ENCODE data around the gene TMEM165.
A peak's percentile ranks its signal among the peaks of the same experiment; 100 is the strongest.
"Not testable (repeated sequence)": the region's sequence is repeated elsewhere in the genome, so short reads cannot be mapped to it uniquely, and the experiment has no call there.

TMEM165 gene, protein sequence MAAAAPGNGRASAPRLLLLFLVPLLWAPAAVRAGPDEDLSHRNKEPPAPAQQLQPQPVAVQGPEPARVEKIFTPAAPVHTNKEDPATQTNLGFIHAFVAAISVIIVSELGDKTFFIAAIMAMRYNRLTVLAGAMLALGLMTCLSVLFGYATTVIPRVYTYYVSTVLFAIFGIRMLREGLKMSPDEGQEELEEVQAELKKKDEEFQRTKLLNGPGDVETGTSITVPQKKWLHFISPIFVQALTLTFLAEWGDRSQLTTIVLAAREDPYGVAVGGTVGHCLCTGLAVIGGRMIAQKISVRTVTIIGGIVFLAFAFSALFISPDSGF

DNA sequence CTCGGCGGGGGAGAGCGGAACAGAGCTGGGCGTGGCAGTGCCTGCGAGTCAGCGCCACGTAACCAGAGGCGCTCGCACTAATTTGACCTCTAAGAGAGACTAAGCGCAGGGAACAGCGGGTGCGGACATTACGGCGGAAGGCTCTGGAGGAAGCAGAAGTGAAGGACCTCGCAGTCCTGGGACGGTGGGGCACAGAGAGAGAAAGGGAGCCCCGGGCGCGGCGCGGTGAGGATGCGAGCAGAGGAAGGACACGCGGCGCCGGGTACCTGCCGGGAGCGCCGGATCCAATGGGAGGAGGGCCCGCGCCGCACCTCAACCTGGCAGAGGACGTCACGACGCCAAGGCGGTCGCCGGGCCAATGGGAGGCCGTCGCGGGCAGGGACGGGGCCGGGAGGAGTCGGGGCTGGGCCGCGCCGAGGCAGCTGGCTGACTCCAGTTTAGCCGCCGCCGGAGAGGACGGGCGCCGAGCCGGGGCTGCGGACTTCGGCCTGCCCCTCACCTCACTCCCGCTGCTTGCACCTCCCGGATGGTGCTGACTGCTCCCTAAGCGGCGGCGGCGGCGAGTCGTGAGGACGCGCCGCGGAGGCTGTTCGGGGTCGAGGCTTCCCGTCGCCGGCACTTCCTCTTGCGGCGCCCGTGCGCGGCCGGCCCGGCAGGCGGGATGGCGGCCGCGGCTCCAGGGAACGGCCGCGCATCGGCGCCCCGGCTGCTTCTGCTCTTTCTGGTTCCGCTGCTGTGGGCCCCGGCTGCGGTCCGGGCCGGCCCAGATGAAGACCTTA is at the start of gene TMEM165:
TSS of gene TMEM165 (plus strand) at position 429 of the 779 bp plus-strand sequence. CDS start at position 662, 233 bp downstream.
- TF ChIP-seq, protein P1, sequence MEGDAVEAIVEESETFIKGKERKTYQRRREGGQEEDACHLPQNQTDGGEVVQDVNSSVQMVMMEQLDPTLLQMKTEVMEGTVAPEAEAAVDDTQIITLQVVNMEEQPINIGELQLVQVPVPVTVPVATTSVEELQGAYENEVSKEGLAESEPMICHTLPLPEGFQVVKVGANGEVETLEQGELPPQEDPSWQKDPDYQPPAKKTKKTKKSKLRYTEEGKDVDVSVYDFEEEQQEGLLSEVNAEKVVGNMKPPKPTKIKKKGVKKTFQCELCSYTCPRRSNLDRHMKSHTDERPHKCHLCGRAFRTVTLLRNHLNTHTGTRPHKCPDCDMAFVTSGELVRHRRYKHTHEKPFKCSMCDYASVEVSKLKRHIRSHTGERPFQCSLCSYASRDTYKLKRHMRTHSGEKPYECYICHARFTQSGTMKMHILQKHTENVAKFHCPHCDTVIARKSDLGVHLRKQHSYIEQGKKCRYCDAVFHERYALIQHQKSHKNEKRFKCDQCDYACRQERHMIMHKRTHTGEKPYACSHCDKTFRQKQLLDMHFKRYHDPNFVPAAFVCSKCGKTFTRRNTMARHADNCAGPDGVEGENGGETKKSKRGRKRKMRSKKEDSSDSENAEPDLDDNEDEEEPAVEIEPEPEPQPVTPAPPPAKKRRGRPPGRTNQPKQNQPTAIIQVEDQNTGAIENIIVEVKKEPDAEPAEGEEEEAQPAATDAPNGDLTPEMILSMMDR (IDR thresholded peaks at IDR 0.05; ENCODE audit: low read depth, low read length, missing control alignments) = no peak
- in situ Hi-C loops (cut with HindIII; ENCODE audit: low sequenced_read_pairs) = loop anchor here (5.0 kb wide), 1 partner anchor 83 kb away; no protein-coding TSS in a partner anchor
- DNase-seq (ENCODE audit: low read depth) = peak; percentile 48
- peak within 1 kb of the TSS; percentile 86 for H3K4me3 ChIP-seq (ENCODE audit: low read depth, low read length)

DNA sequence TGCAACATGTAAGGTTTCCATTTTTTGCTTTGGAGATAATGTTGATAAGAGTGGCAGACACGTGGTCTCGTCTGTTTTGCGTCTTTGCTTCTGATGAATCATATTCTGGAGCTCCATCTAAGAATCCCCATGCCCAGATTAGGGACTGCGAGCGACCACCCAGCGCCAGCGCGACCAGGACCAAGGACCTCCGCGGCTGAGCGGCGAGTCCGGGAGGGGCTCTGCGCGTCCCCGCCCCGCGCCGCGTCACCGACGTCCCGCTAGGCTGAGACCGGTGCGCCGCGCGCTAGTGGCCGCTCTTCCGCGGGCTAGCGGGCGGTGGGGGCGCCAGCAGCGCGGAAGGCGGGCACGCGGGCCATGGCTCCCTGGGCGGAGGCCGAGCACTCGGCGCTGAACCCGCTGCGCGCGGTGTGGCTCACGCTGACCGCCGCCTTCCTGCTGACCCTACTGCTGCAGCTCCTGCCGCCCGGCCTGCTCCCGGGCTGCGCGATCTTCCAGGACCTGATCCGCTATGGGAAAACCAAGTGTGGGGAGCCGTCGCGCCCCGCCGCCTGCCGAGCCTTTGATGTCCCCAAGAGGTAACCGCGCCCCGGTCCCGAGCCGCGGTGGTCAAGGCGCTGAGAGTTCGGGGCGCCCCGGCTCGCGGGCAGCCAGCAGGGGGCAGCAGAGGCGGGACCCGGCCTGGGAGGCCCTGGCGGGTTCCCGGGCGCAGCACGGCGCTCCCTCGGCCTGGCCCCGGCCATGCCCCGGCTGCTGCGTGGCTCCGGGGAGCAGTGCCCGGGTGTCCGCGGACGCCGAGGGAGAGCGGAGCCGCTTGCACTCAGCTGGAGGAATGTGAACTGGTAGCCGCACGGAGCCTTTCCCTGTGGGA is 49.5 kb upstream of the TMEM165 start, which contains the start of gene SRD5A3:
TSS of gene SRD5A3 (plus strand) at position 263 of the 871 bp plus-strand sequence. CDS start at position 358, 95 bp downstream.
- TF ChIP-seq, protein P1 (IDR thresholded peaks at IDR 0.05; ENCODE audit: low read depth, low read length, missing control alignments) = peak; percentile 67
- in situ Hi-C loops (cut with HindIII; ENCODE audit: low sequenced_read_pairs) = no loop called here
- peak within 1 kb of the TSS; percentile 62 for H3K4me3 ChIP-seq (ENCODE audit: low read depth, low read length)
- peak; percentile 15 for DNase-seq (ENCODE audit: low read depth)

DNA sequence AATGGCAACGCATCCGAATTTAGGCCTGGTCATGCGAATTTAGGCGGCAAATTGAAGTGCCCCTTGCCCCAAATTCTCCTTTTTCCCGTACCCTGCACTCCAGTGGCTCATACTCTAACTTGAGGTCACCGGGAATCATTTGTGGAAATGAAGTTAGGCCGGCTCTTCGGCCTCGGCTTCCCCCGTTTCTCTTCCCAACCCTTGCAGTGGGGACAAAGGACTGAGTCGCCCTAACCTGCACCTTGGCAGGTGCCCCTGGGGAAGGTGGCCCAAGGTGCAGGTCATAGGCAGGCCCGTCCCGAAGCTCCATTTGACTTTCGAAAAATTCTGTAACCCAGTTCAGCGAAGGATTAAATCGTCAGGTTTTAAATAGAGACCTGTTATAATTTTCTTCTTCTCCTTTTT is 48.9 kb upstream of the TMEM165 start:
- no peak for DNase-seq (ENCODE audit: low read depth)
- in situ Hi-C loops (cut with HindIII; ENCODE audit: low sequenced_read_pairs) = no loop called here
- H3K4me3 ChIP-seq (ENCODE audit: low read depth, low read length) = peak overlapping the region; percentile 62
- TF ChIP-seq, protein P1 (IDR thresholded peaks at IDR 0.05; ENCODE audit: low read depth, low read length, missing control alignments) = no peak

DNA sequence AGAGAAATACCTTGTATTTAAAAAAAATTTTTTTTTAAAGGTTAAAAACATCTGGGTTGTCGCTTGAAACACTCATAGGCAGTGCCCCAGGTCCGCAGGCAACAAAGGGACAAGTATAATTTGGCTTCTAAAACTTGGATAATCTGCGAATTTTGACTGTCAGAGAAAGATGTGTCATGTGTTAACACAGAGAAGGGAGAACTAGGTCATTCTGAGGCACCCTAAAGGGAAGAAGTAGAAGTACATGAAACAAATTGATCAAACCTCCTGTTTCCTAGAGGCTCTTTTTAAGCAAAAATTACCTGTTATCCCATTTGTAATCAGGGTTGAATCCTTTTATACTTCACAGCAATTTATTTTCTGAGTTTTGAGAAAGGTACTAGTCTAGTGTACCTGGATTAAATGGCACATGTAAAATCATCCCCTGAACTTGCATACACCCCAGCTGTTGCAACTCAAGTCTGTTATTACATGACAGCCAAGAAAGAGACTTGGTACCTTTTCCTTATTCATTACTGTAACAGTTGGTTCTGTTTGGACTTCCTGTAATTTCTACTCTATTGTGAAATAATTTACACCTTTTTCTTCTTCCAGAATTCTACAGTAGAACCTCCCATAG is 48.0 kb upstream of the TMEM165 start:
- no peak for DNase-seq (ENCODE audit: low read depth)
- in situ Hi-C loops (cut with HindIII; ENCODE audit: low sequenced_read_pairs) = no loop called here
- TF ChIP-seq, protein P1 (IDR thresholded peaks at IDR 0.05; ENCODE audit: low read depth, low read length, missing control alignments) = no peak
- H3K4me3 ChIP-seq (ENCODE audit: low read depth, low read length) = no peak overlapping the region

DNA sequence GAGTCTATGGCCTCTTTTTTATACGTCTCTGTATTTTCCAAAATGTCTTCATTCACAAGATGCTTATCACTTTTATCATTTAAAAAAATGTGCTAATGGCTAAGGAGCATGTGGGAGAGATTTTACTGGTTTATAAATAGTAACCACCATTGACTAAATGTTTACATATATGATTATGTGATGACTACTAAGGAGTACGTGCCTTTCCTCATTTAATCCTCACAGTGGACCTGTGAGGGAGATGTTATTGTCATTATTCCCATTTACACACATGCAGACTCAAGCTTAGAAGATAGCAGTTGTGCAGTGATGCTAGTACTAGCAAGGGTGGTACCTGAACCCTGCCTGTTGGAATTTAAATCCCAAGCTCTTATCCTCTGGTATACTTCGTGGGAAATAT is 47.3 kb upstream of the TMEM165 start:
- in situ Hi-C loops (cut with HindIII; ENCODE audit: low sequenced_read_pairs) = no loop called here
- TF ChIP-seq, protein P1 (IDR thresholded peaks at IDR 0.05; ENCODE audit: low read depth, low read length, missing control alignments) = no peak
- no peak overlapping the region for H3K4me3 ChIP-seq (ENCODE audit: low read depth, low read length)
- no peak for DNase-seq (ENCODE audit: low read depth)

DNA sequence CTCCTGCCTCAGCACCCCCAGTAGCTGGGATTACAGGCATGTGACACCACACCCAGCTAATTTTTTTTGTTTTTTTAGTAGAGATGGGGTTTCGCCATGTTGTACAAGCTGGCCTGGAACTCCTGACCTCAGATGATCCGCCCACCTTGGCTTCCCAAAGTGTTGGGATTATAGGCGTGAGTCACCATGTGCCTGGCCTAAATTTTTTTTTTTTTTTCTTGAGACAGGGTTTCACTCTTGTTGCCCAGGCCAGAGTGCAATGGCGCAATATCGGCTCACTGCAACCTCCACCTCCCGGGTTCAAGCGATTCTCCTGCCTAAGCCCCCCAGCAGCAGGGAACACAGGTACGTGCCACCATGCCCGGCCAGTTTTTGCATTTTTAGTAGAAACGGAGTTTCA is 44.9 kb upstream of the TMEM165 start:
- DNase-seq (ENCODE audit: low read depth); in situ Hi-C loops (cut with HindIII; ENCODE audit: low sequenced_read_pairs); H3K4me3 ChIP-seq (ENCODE audit: low read depth, low read length): not testable (repeated sequence)

Measured in astrocyte of the cerebellum (primary cell).